ENCODE results near the gene SLC29A2. TPM values are rescaled to one million over a fixed set of nuclear protein-coding genes. Genes with fewer than 3 reads are reported as not detected.
"Not testable (repeated sequence)": the region's sequence is repeated elsewhere in the genome, so short reads cannot be mapped to it uniquely, and the experiment has no call there.

The SLC29A2 gene
- total RNA-seq, 2 donors from 2014 or later, result 6.1 to 10.5 TPM

DNA sequence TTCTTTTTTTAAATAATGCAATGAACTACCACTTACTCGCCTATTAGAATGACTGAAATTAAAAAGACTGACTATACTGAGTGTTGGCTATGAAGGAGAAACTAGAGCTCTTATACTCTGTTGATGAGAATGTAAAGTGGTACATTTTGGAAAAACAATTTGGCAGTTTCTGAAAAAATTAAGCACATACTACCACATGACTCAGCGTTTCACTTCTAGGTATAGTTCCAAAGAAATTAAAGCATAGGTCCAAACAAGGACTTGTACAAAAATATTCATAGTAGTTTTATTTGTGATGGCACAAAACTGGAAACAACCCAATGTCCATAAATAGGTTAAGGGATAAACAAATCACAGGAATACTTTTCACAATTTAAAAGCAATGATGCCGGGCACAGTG is 22.4 kb upstream of the SLC29A2 start:
- Mint-ChIP-seq H3K36me3 (no peaks in the 10 kb centered on the region), H3K9me3 (no peaks in the 10 kb centered on the region), H3K27ac (no peak overlapping the region)
- ATAC-seq (no peak), DNase-seq (ENCODE audit: low spot score in 2 of 2) (no peak)

- H3K27ac Mint-ChIP-seq, result no peak overlapping the region
- DNase-seq (ENCODE audit: low spot score in 2 of 2) (no peak), ATAC-seq (no peak)
- H3K9me3 Mint-ChIP-seq, result no peaks in the 10 kb centered on the region
- no peaks in the 10 kb centered on the region for H3K36me3 Mint-ChIP-seq
Measured at GRCh38 chr11:66391322-66391721, 19.8 kb upstream of the SLC29A2 start.

- Mint-ChIP-seq H3K9me3 (no peaks in the 10 kb centered on the region), H3K36me3 (no peaks in the 10 kb centered on the region), H3K27ac (no peak overlapping the region)
- DNase-seq (ENCODE audit: low spot score in 2 of 2), result peak in 1 of 2 donors; percentile 81
- ATAC-seq, result peak; percentile 79 to 80
Measured at GRCh38 chr11:66388780-66389386, 17.3 kb upstream of the SLC29A2 start.

DNA sequence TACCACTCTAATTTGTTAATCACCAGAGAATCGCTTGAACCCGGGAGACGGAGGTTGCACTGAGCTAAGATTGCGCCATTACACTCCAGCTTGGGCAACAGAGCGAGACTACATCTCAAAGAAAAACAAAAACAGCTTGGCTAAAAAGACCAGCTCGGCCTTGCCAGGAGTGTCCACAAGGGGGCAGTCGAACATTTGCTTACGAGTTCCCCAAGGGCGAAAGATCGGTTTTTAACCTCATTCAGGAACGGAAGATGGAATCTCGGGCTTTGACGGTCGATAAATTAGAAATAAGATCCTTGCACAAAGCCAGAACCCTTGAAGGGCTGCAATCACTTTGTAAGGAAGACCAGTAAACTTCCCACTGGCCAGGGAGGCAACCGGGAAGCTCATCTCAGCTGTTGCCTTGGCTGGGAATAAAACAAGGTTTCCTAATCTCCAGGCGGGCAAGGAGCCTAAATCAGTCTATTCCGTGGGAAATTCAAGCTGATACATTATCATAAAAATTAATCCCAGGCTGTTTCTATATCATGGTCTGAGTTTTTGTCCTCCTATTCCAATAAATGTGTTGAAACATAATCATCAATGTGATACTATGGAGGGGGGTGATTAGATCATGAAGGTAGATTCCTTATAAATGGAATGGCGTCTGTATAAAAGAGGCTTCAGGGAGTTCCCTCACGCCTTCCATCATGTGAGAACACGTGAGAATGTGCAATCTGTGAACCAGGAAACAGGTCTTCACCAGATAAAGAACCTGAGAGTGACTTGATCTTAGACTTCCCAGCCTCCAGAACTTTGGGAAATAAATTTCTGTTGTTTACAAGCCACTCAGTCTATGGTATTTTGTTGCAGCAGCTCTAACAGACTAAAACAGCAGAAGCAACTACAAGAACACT is 14.9 kb upstream of the SLC29A2 start:
- H3K9me3 Mint-ChIP-seq, result no peaks in the 10 kb centered on the region
- H3K27ac Mint-ChIP-seq, result peak overlapping the region in 1 of 2 donors; percentile 5
- ATAC-seq (peak; percentile 75 to 78), DNase-seq (ENCODE audit: low spot score in 2 of 2) (peak; percentile 72 to 88)
- H3K36me3 Mint-ChIP-seq, result no peaks in the 10 kb centered on the region

DNA sequence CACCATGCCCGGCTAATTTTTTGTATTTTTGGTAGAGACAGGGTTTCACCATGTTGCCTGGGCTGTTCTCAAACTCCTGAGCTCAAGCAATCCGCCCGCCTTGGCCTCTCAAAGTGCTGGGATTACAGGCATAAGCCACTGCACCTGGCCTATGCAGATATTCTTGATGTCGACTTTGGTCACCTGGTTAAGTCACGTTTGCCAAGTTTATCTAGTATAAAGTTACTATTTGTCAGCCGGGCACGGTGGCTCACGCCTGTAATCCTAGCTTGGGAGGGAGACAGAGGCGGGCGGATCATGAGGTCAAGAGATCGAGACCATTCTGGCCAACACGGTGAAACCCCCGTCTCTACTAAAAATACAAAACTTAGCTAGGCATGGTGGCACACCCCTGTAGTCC is 12.8 kb upstream of the SLC29A2 start:
- not testable (repeated sequence) for H3K27ac Mint-ChIP-seq; H3K36me3 Mint-ChIP-seq; ATAC-seq; DNase-seq (ENCODE audit: low spot score in 2 of 2); H3K9me3 Mint-ChIP-seq

DNA sequence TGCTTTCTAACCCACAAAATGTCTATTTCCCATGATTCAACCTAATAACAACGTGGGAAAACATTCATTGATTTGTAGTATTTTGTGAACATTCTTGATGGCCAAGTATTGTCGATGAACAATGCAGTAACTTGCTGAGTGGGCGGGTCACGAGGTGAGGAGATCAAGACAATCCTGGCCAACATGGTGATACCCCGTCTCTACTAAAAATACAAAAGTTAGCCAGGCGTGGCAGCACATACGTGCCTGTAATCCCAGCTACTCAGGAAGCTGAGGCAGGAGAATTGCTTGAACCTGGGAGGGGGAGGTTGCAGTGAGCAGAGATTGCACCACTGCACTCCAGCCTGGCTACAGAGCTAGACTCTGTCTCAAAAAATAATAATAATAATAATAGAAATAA is 8.7 kb upstream of the SLC29A2 start:
- not testable (repeated sequence) for H3K36me3 Mint-ChIP-seq; H3K27ac Mint-ChIP-seq; H3K9me3 Mint-ChIP-seq; DNase-seq (ENCODE audit: low spot score in 2 of 2); ATAC-seq

DNA sequence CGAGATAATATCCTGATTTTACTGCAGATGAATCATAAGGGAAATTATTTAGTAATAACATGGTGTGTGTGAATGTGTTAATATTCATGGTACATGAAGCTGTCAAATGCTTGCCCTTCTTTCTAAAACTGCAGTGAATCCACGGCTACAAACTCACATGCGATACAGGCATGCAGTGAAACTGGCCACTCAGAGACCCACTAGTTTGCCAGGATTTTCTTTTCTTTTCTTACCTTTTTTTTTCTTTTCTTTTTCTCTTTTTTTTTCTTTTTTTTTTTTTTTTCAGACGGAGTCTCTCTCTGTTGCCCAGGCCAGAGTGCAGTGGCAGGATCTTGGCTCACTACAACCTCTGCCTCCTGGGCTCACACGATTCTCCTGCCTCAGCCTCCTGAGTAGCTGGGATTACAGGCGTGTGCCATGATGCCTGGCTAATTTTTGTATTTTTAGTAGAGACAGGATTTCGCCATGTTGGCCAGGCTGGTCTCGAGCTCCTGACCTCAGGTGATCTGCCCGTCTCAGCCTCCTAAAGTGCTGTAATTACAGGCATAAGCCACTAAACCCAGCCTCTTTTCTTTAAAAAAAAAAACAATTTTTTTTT is 2.2 kb upstream of the SLC29A2 start:
- H3K27ac Mint-ChIP-seq; H3K9me3 Mint-ChIP-seq; H3K36me3 Mint-ChIP-seq; ATAC-seq; DNase-seq (ENCODE audit: low spot score in 2 of 2): not testable (repeated sequence)

DNA sequence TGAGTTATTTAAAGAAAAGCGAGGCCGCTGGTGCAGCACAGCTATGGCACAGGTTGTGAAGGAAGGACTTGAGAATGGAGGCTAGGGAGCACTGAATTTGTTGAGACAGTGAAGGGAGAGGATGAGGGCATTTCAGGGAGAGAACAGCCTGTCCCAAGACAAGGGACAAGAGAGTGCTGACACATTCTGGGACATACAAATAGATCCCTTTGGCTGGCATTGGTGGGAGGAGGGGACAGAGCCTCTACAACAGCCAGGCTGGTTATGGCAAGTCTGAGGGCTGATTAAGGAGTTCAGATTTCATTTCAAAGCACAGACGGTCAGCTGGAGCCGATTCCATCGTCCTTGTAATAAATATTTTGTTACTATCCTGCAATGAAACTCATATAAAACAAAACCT is 1.7 kb upstream of the SLC29A2 start:
- no peaks in the 10 kb centered on the region for H3K36me3 Mint-ChIP-seq
- ATAC-seq (no peak), DNase-seq (ENCODE audit: low spot score in 2 of 2) (no peak)
- H3K9me3 Mint-ChIP-seq, result no peaks in the 10 kb centered on the region
- no peak overlapping the region for H3K27ac Mint-ChIP-seq

GRCh38 chr11:66369073-66369894 is 2.3 kb downstream of the SLC29A2 start:
- DNase-seq (ENCODE audit: low spot score in 2 of 2) (no peak), ATAC-seq (no peak)
- H3K27ac Mint-ChIP-seq, result peak overlapping the region in 1 of 2 donors; percentile 69
- no peaks in the 10 kb centered on the region for H3K9me3 Mint-ChIP-seq
- no peaks in the 10 kb centered on the region for H3K36me3 Mint-ChIP-seq

GRCh38 chr11:66368484-66368883 is 3.1 kb downstream of the SLC29A2 start:
- Mint-ChIP-seq H3K36me3 (no peaks in the 10 kb centered on the region), H3K27ac (no peak overlapping the region), H3K9me3 (no peaks in the 10 kb centered on the region)
- ATAC-seq, result no peak
- DNase-seq (ENCODE audit: low spot score in 2 of 2), result no peak

DNA sequence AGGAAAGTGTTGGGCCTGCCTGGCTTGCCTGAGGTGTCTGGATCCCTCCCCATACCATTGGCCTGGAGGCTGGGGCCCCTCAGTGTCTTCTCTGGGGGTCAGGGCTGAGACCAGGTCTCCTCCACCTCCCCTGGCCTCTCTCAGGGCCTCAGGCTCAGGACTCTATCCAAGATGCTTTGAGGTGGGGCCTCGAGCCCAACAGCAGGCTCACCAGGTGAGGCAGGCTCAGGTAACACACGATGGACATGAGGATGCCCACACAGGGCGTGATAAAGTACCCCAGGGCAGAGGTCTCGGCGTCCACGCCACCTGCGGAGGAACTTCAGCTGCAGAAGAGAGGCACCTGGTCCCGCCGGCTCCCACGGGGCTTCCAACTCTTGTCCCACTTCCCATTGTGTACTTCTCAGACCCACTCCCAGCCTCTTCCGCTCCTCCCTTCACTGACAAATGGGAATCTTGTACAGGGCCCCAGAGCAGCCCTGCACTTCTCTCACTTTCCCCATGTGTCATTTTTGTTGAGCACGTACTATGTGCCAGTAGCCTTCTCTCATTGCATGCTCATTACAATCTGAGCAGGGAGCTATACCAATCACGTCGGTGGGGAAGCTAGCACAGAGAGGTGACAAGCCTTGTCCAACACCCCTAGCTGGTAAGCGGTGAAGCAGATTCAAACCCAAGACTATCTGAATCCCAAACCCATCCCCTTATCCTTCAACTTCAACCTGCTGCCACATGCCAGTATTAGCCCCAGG is 3.8 kb downstream of the SLC29A2 start:
- Mint-ChIP-seq H3K27ac (no peak overlapping the region), H3K9me3 (no peaks in the 10 kb centered on the region), H3K36me3 (no peaks in the 10 kb centered on the region)
- DNase-seq (ENCODE audit: low spot score in 2 of 2) (no peak), ATAC-seq (no peak)

GRCh38 chr11:66366844-66367477 is 4.6 kb downstream of the SLC29A2 start:
- DNase-seq (ENCODE audit: low spot score in 2 of 2) (no peak), ATAC-seq (no peak)
- H3K9me3 Mint-ChIP-seq, result no peaks in the 10 kb centered on the region
- H3K36me3 Mint-ChIP-seq, result no peaks in the 10 kb centered on the region
- no peak overlapping the region for H3K27ac Mint-ChIP-seq

DNA sequence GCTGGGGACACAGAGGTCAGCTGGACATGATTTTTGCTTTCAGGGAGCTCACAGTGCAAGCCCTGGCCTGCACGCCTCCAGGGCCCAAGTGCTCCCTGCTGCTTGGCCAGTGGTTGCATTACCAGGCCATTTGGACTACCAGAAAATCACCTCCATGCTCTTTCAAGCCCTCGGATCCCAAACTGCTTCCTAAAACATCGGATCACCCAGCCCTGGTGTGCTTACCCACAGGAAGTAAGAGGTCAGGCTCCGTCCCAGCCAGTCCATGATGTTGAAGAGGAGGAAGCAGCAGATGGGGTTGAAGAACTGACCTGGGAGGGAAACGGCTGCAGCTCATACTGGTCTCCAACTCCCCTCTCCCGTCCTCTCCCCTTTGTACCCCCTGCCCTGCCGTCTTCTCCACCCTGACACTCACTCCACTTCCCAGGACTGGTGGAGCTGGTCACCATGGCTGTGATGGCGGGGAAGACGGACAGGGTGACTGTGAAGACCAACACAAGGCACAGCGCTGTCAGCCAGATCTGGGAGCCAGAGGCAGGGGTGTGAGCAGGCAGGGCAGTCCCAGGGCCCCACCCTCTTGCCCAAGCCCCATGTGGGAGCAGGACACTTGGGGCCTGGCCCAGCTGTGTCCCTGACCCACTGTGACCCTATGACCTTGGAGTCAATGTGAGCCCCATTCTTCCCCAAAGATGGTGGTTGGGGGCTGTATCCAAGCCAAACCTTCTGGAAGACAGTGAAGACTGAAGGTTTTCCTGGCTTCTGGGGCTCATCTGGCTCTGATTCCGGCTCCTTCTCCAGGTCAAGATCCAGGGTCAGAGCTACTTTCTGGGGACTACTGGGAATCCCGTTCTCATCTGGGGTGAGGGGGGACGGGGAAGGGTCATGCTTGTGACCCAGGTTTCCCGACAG is 5.6 kb downstream of the SLC29A2 start:
- Mint-ChIP-seq H3K36me3 (no peaks in the 10 kb centered on the region), H3K9me3 (no peaks in the 10 kb centered on the region), H3K27ac (no peak overlapping the region)
- no peak for ATAC-seq
- DNase-seq (ENCODE audit: low spot score in 2 of 2), result no peak

GRCh38 chr11:66365166-66365565 is 6.4 kb downstream of the SLC29A2 start:
- Mint-ChIP-seq H3K36me3 (no peaks in the 10 kb centered on the region), H3K27ac (no peak overlapping the region), H3K9me3 (no peaks in the 10 kb centered on the region)
- ATAC-seq (no peak), DNase-seq (ENCODE audit: low spot score in 2 of 2) (no peak)
